Measurements from ENCODE around the gene HIPK2. TPM values are rescaled to one million over a fixed set of nuclear protein-coding genes. Genes with fewer than 3 reads are reported as not detected.
A peak's percentile ranks its signal among the peaks of the same experiment; 100 is the strongest.

HIPK2 gene
- total and polyA plus RNA-seq, 10 of the 15 experiments (the other 5 are each of a cell fraction or from before 2014, with no cell fraction given): 1.7 to 39.0 (median 9.4) TPM

DNA sequence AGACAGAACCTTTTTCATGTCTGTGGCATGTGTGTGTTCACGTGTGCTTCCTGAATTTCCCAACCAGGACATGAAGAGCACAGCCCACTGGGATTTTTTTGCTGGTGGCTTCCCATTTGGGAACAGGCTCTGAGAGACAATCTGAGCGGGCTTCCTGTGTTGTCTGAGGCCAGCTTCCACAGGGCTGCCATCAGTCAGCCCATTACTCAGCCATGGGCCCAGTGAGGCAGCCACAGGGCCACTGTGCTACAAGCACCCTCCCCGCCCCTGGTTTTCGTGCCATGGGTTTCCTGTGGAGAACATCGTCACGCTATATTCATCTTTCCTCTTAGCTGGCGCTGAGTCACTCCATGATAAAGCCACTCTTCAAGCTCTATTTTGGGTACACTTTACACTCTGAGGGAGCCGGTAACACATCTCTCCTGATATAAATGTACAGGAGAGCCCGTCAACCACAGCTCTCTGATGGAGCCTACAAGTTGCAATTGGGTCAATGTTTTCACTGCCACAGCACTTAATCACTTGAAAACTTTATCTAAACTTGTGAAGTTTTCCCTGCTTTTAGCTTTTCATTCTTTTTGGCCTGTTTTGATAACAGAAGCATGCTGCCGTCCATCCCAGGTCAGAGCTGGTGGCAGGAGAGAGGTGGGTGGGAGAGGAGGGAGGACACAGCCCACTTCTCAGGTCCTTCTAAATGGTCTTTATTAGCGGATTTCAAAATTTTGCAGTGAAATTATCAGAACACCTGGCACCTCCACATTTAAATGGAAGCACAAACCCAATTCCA, 96.9 kb downstream of the HIPK2 start (continued):
- TF ChIP-seq, protein P1, sequence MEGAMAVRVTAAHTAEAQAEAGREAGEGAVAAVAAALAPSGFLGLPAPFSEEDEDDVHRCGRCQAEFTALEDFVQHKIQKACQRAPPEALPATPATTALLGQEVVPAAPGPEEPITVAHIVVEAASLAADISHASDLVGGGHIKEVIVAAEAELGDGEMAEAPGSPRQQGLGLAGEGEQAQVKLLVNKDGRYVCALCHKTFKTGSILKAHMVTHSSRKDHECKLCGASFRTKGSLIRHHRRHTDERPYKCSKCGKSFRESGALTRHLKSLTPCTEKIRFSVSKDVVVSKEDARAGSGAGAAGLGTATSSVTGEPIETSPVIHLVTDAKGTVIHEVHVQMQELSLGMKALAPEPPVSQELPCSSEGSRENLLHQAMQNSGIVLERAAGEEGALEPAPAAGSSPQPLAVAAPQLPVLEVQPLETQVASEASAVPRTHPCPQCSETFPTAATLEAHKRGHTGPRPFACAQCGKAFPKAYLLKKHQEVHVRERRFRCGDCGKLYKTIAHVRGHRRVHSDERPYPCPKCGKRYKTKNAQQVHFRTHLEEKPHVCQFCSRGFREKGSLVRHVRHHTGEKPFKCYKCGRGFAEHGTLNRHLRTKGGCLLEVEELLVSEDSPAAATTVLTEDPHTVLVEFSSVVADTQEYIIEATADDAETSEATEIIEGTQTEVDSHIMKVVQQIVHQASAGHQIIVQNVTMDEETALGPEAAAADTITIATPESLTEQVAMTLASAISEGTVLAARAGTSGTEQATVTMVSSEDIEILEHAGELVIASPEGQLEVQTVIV (IDR thresholded peaks at IDR 0.05; ENCODE audit: borderline replicate concordance, partially characterized antibody): no peak
- TF ChIP-seq JUND (IDR thresholded peaks at IDR 0.05; ENCODE audit: low read depth, low read length): no peak
- TF ChIP-seq FOS (IDR thresholded peaks at IDR 0.05; ENCODE audit: borderline replicate concordance, extremely low read depth, insufficient read length): no peak
- no peak for TF ChIP-seq TARDBP (IDR thresholded peaks at IDR 0.05; ENCODE audit: borderline replicate concordance)
- TF ChIP-seq MYB (IDR thresholded peaks at IDR 0.05; ENCODE audit: borderline replicate concordance, low read depth, low read length): no peak
- no peak for TF ChIP-seq CHD1 (IDR thresholded peaks at IDR 0.05; ENCODE audit: low read depth, low read length)
- TF ChIP-seq, protein P2, sequence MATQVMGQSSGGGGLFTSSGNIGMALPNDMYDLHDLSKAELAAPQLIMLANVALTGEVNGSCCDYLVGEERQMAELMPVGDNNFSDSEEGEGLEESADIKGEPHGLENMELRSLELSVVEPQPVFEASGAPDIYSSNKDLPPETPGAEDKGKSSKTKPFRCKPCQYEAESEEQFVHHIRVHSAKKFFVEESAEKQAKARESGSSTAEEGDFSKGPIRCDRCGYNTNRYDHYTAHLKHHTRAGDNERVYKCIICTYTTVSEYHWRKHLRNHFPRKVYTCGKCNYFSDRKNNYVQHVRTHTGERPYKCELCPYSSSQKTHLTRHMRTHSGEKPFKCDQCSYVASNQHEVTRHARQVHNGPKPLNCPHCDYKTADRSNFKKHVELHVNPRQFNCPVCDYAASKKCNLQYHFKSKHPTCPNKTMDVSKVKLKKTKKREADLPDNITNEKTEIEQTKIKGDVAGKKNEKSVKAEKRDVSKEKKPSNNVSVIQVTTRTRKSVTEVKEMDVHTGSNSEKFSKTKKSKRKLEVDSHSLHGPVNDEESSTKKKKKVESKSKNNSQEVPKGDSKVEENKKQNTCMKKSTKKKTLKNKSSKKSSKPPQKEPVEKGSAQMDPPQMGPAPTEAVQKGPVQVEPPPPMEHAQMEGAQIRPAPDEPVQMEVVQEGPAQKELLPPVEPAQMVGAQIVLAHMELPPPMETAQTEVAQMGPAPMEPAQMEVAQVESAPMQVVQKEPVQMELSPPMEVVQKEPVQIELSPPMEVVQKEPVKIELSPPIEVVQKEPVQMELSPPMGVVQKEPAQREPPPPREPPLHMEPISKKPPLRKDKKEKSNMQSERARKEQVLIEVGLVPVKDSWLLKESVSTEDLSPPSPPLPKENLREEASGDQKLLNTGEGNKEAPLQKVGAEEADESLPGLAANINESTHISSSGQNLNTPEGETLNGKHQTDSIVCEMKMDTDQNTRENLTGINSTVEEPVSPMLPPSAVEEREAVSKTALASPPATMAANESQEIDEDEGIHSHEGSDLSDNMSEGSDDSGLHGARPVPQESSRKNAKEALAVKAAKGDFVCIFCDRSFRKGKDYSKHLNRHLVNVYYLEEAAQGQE (IDR thresholded peaks at IDR 0.05; ENCODE audit: low read depth, low read length): no peak
- no peak for TF ChIP-seq GATAD2B (conservative IDR thresholded peaks at IDR 0.05; ENCODE audit: low read depth)
- no peak for TF ChIP-seq SIN3A (IDR thresholded peaks at IDR 0.05; ENCODE audit: low read depth, low read length)
- TF ChIP-seq ZNF622 (IDR thresholded peaks at IDR 0.05): no peak
- peak; percentile 52; the same call in 1 of the 2 replicates for TF ChIP-seq NFIC (IDR thresholded peaks at IDR 0.05; ENCODE audit: low read depth, low read length)
- TF ChIP-seq HDAC6 (IDR thresholded peaks at IDR 0.05; ENCODE audit: unreplicated experiment): no peak
- peak; percentile 65; the same call in 1 of the 2 replicates for TF ChIP-seq MEF2A (IDR thresholded peaks at IDR 0.05; ENCODE audit: insufficient read depth, low read depth, low read length)
- no peak for TF ChIP-seq CHD2 (IDR thresholded peaks at IDR 0.05; ENCODE audit: borderline replicate concordance, low read depth, low read length)
- no peak for TF ChIP-seq ETV6 (conservative IDR thresholded peaks at IDR 0.05 in 1 of 2, IDR thresholded peaks at IDR 0.05 in 1 of 2; ENCODE audit: borderline replicate concordance in 1 of 2, low read depth in 1 of 2)
- TF ChIP-seq, protein P3, sequence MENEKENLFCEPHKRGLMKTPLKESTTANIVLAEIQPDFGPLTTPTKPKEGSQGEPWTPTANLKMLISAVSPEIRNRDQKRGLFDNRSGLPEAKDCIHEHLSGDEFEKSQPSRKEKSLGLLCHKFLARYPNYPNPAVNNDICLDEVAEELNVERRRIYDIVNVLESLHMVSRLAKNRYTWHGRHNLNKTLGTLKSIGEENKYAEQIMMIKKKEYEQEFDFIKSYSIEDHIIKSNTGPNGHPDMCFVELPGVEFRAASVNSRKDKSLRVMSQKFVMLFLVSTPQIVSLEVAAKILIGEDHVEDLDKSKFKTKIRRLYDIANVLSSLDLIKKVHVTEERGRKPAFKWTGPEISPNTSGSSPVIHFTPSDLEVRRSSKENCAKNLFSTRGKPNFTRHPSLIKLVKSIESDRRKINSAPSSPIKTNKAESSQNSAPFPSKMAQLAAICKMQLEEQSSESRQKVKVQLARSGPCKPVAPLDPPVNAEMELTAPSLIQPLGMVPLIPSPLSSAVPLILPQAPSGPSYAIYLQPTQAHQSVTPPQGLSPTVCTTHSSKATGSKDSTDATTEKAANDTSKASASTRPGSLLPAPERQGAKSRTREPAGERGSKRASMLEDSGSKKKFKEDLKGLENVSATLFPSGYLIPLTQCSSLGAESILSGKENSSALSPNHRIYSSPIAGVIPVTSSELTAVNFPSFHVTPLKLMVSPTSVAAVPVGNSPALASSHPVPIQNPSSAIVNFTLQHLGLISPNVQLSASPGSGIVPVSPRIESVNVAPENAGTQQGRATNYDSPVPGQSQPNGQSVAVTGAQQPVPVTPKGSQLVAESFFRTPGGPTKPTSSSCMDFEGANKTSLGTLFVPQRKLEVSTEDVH (IDR thresholded peaks at IDR 0.05; ENCODE audit: low read depth, partially characterized antibody): no peak

Data from GM12878 (cell line).